Suprapubic skin (tissue), 3 donors: ENCODE results near the gene TEKT5.

Source experiments
- CTCF ChIP-seq, 2 donors: fragments of 200-600 bp in 1 of 2; fragments of 450-650 bp in 1 of 2; sonication (generic) in 1 of 2; IDR thresholded peaks; one replicate each; pipeline ENCODE4 v1.5.1; 2016 to 2019; ENCODE audit warnings: antibody characterized with exemption in 2 of 2, mild to moderate bottlenecking in 1 of 2, moderate library complexity in 1 of 2
- POLR2A ChIP-seq, 2 donors: fragments of 450-650 bp; IDR thresholded peaks; one replicate each; pipeline ENCODE4 v1.6.1; 2017; ENCODE audit warnings: antibody characterized with exemption in 2 of 2, mild to moderate bottlenecking in 2 of 2, moderate library complexity in 2 of 2

- no peak for TF ChIP-seq POLR2A (IDR thresholded peaks at IDR 0.05)
- no peak for TF ChIP-seq CTCF (IDR thresholded peaks at IDR 0.05)
Observed at GRCh38 chr16:10685709-10686108, 9.0 kb downstream of the TEKT5 start.
